GM10847 (cell line): Measurements from ENCODE around the gene ATXN1.

ENCODE experiments used
- POLR2A ChIP-seq: IDR thresholded peaks from 2 replicates; pipeline ENCODE4 v1.6.1; 2011; ENCODE audit not compliant: insufficient read length; ENCODE audit errors: extremely low read depth

ATXN1 gene

GRCh38 chr6:16564436-16564835, 196.8 kb downstream of the ATXN1 start:
- TF ChIP-seq POLR2A = no peak

DNA sequence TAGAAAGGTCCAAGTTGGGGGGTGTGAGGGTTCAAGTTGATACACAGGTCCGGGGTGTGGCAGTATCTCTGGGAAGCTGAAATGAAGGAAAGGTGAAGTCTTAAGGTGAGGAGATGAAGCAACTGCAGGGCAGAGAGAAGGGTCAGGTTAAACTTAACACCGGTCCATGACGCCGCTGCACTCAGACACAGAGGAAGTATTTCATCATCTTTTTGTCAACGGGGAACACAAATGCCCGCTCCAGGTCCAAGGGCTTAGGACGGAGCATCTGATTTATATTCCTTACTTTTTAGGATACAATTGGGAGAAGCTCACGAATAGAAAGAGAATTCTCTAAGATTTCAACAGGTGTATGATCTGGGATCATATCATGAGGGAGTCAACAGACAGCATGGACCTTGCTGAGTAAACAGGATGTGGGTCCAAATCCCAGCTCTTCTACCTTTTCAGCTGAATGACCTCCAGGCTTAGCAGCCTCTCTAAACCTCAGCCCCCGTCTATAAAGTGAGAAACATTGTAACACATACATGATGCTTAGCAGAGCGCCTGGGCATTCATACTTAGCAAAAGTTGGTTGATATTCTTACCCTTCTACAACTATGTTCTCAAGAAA, 197.5 kb downstream of the ATXN1 start:
- no peak for TF ChIP-seq POLR2A

GRCh38 chr6:16562498-16562897, 198.8 kb downstream of the ATXN1 start:
- no peak for TF ChIP-seq POLR2A

GRCh38 chr6:16559071-16559470, 202.2 kb downstream of the ATXN1 start:
- no peak for TF ChIP-seq POLR2A

- TF ChIP-seq POLR2A = no peak
Observed at GRCh38 chr6:16555550-16555949, 205.7 kb downstream of the ATXN1 start.

GRCh38 chr6:16553531-16553930, 207.7 kb downstream of the ATXN1 start:
- TF ChIP-seq POLR2A = no peak

GRCh38 chr6:16551466-16551865, 209.8 kb downstream of the ATXN1 start:
- TF ChIP-seq POLR2A = no peak

DNA sequence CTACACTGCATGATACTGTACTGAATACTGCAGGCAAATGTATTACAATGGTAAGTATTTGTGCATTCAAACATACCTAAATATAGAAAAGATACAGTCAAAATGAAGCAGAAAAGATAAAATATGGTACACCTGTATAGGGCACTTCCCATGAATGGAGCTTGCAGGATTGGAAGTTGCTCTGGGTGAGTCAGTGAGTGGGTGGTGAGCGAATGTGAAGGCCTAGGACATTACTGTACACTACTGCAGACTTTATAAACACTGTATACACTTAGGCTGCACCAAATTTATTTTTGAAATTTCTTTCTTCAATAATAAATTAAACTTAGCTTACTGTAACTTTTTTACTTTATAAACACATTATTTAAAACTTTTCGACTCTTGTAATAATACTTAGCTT, 213.1 kb downstream of the ATXN1 start:
- no peak for TF ChIP-seq POLR2A

- no peak for TF ChIP-seq POLR2A
Observed at GRCh38 chr6:16547587-16547986, 213.7 kb downstream of the ATXN1 start.

DNA sequence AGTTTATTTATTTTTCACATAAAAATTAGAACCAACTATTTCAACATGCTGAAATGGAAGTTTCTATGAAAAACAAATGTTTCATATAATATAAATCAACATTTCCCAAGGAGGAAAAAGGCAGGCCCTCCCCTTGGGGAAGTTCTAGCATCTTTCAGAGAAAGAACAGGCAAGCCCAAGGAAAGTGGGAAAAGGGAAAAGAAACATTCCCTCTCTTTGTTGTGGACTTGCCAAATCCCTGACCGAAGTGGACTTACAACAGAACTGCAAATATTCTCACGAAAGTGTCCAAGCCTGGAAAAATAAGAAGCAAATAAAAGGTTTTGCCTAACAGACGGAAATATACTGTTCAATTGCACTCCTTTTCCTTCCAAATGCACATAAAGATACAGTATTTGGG, 214.4 kb downstream of the ATXN1 start:
- TF ChIP-seq POLR2A = no peak

DNA sequence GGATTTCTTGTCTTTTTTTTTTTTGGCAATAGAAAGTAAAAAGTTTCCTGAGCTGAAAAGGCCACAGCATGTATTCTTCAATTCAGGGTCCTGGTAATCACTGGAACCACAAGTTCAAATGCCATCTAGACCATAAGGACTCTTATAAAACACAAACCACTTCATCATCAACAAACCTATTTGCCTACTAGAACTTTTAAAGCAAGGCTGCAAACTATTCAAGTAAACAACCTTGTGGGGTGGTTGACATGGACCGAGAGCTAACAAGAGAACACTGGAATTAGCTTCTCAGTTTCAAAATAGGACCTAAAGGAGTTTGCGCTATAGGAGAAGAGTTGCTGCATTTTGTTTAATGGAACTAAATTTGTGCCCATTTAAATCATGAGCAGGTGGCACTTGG, 215.9 kb downstream of the ATXN1 start:
- TF ChIP-seq POLR2A = no peak

DNA sequence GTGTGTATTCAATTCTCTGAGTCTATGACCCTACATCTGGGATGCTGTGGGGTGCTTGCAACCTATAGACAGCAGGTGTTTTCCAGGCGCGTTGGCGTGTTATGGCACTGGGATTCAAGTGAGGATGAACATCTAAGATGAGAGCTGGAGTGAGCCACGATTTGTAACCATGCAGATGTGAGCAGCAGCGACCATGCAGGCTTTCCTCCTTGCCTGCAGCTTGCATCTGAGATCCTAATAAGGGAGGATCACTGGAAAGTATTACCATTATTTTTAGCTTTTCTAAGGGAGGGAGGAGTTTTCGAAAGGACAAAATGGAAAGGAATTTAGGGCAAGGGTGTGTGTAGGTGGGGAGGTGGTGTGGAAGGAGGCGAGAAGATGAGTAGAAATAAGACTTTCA, 216.7 kb downstream of the ATXN1 start:
- TF ChIP-seq POLR2A = no peak

- no peak for TF ChIP-seq POLR2A
Observed at GRCh38 chr6:16544006-16544405, 217.3 kb downstream of the ATXN1 start.

DNA sequence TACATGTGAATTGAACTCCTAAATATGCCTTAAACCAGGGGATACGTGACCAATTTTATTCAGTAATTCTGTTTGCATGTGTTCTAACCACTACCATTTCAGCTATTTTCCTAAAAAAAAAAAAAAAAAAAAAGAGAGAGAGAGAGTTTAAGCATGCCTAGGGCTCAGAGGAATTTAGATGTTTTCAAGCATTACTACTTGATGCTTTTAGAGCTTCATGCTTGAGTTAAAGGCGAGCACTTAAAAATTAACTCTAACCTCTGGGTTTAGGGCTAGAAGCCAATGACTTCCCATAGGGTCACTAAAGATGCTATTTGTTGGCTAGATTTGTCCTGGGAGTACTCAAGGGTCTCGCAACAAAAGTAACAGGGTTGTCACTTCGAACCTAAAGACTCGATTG, 217.7 kb downstream of the ATXN1 start:
- TF ChIP-seq POLR2A = no peak

GRCh38 chr6:16542070-16542469, 219.2 kb downstream of the ATXN1 start:
- no peak for TF ChIP-seq POLR2A

DNA sequence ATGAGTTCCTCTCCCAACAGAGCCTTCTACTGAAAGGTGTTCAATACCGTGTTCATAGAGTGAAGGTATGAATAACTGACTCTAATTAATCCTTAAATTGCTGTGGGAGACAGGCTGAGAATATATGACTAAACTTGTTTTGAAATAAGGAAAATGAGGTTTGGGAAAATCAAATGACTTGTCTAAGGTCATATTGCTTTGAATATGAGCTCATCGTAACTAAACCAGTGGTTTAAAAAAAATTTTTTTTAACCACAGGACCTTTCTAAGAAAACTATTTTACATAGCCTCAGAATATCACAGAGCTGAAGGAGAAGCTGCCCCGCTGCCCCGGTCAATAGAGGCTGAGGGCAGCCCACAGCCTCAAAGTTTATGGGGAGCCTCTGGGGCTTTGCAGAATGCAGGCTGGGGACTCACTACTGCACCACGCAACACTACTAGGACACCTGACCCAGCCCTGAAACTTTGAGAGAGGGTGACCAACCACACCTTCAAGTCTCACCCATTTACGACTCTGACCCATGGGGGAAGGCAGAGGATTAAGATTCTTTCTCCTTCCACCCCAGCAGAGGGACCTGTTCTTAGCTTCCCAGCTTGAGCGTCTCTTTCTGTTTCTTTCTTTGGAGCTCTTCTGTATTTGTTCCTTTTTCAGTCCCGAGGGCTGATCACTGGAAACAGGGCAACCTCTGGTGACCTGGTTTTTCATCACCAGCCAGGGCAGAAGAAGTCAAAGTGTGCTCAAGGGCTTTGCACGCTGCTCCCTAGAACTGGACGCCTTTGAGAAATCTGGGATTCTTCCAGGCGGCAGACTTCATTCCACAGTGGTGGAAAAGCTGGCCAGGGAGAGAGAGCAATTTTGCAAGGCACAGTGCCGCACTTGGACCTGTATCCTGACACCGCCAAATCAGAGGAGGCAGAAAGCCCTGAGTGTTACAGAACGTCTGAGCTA, 220.2 kb downstream of the ATXN1 start:
- no peak for TF ChIP-seq POLR2A
